Chondrocyte (in vitro differentiated cells): ENCODE data around the gene GAST. TPM values are rescaled to one million over a fixed set of nuclear protein-coding genes. Genes with fewer than 3 reads are reported as not detected.

Source experiments
- DNase-seq: peaks from one replicate; pipeline ENCODE4 v3.0.0; 2021; ENCODE audit warnings: mixed read lengths, low spot score
- H3K27ac Mint-ChIP-seq: one replicate; pipeline ENCODE4 v1.8.0; 2021; ENCODE audit warnings: mild to moderate bottlenecking, moderate library complexity, mixed read lengths; ENCODE audit not compliant: unreplicated experiment
- H3K27me3 Mint-ChIP-seq: 2 replicates; pipeline ENCODE4 v1.8.0; 2021; ENCODE audit warnings: low read depth, mixed read lengths
- H3K36me3 Mint-ChIP-seq: 2 replicates; pipeline ENCODE4 v1.8.0; 2021; ENCODE audit warnings: low read depth, mixed read lengths
- H3K4me1 Mint-ChIP-seq: 2 replicates; pipeline ENCODE4 v1.8.0; 2021; ENCODE audit warnings: low read depth, mild to moderate bottlenecking, mixed read lengths
- H3K4me3 Mint-ChIP-seq: one replicate; pipeline ENCODE4 v1.8.0; 2021; ENCODE audit warnings: mild to moderate bottlenecking, moderate library complexity, mixed read lengths; ENCODE audit not compliant: unreplicated experiment
- H3K9me3 Mint-ChIP-seq: 2 replicates; pipeline ENCODE4 v1.8.0; 2021; ENCODE audit warnings: low read depth, mixed read lengths
- CTCF ChIP-seq: fragments of 200-600 bp; sonication (generic); IDR thresholded peaks from 2 replicates; pipeline ENCODE4 v1.5.0; 2021; ENCODE audit warnings: antibody characterized with exemption, mild to moderate bottlenecking, moderate library complexity
- total RNA-seq: library from RNA; stranded (reverse); gene quantifications from 3 replicates; pipeline ENCODE4 v1.2.1, GENCODE V29; 2021

Gene GAST
- total RNA-seq, 1 donor from 2014 or later = not detected

GRCh38 chr17:41731836-41732235 lies 19.7 kb downstream of the GAST start:
- peaks cover 46% of the 10 kb centered on the region for H3K27me3 Mint-ChIP-seq
- H3K36me3 Mint-ChIP-seq = peaks cover 4% of the 10 kb centered on the region
- H3K4me1 Mint-ChIP-seq = peaks cover 6% of the 10 kb centered on the region
- no peaks in the 10 kb centered on the region for H3K9me3 Mint-ChIP-seq
- H3K27ac Mint-ChIP-seq = no peak overlapping the region
- H3K4me3 Mint-ChIP-seq = no peak overlapping the region
- no peak for TF ChIP-seq CTCF
- no peak for DNase-seq

- Mint-ChIP-seq H3K27ac (no peak overlapping the region), H3K4me3 (peak overlapping the region; percentile 19), H3K27me3 (peaks cover 55% of the 10 kb centered on the region), H3K4me1 (peaks cover 6% of the 10 kb centered on the region), H3K36me3 (peaks cover 4% of the 10 kb centered on the region), H3K9me3 (no peaks in the 10 kb centered on the region)
- TF ChIP-seq CTCF = no peak
- no peak for DNase-seq
Observed at GRCh38 chr17:41733348-41734138, 21.4 kb downstream of the GAST start.

GRCh38 chr17:41734139-41734948 lies 22.2 kb downstream of the GAST start, which contains the start of gene HAP1:
Gene HAP1, minus strand, starts transcription at chr17:41734643. Its CDS starts 9 bp downstream, at chr17:41734634.
- Mint-ChIP-seq H3K27ac (no peak within 1 kb of the TSS), H3K4me3 (peak within 1 kb of the TSS; percentile 59), H3K27me3 (peaks cover 55% of the 10 kb centered on the region), H3K4me1 (peaks cover 6% of the 10 kb centered on the region), H3K36me3 (peaks cover 4% of the 10 kb centered on the region), H3K9me3 (no peaks in the 10 kb centered on the region)
- no peak for TF ChIP-seq CTCF
- no peak for DNase-seq

GRCh38 chr17:41734949-41735313 lies 22.8 kb downstream of the GAST start:
- H3K36me3 Mint-ChIP-seq = peaks cover 4% of the 10 kb centered on the region
- no peaks in the 10 kb centered on the region for H3K9me3 Mint-ChIP-seq
- H3K4me3 Mint-ChIP-seq = peak overlapping the region; percentile 59
- H3K27ac Mint-ChIP-seq = no peak overlapping the region
- H3K4me1 Mint-ChIP-seq = peaks cover 6% of the 10 kb centered on the region
- no peak for TF ChIP-seq CTCF
- H3K27me3 Mint-ChIP-seq = peaks cover 55% of the 10 kb centered on the region
- no peak for DNase-seq

GRCh38 chr17:41735744-41736143 lies 23.6 kb downstream of the GAST start:
- Mint-ChIP-seq H3K27me3 (peaks cover 47% of the 10 kb centered on the region), H3K4me1 (peaks cover 6% of the 10 kb centered on the region), H3K9me3 (no peaks in the 10 kb centered on the region), H3K27ac (no peak overlapping the region), H3K36me3 (peaks cover 4% of the 10 kb centered on the region), H3K4me3 (no peak overlapping the region)
- TF ChIP-seq CTCF = no peak
- no peak for DNase-seq
